HL-60/S4 treated with retinoic acid at 250 ng/mL for 4 days and 3 days (cell line): ENCODE data around the gene SLC5A10.
"Not testable (repeated sequence)": the region's sequence is repeated elsewhere in the genome, so short reads cannot be mapped to it uniquely, and the experiment has no call there.

Experiments
- in situ Hi-C: fragments of 300-500 bp; cut with MboI; formaldehyde crosslinking; loops from 2 replicates; pipeline ENCODE4 v1.7.0; 2022; ENCODE audit warnings: low sequenced_read_pairs

SLC5A10 gene

GRCh38 chr17:19017401-19017800 lies 65.4 kb downstream of the SLC5A10 start:
- in situ Hi-C loops, result no loop called here

GRCh38 chr17:19017804-19018599 lies 66.0 kb downstream of the SLC5A10 start:
- in situ Hi-C loops, result no loop called here

- in situ Hi-C loops, result no loop called here
Measured at GRCh38 chr17:19018600-19018950, 66.6 kb downstream of the SLC5A10 start.

- in situ Hi-C loops, result no loop called here
Measured at GRCh38 chr17:19019041-19019941, 67.3 kb downstream of the SLC5A10 start.

GRCh38 chr17:19020016-19020415 lies 68.1 kb downstream of the SLC5A10 start:
- in situ Hi-C loops, result no loop called here

- in situ Hi-C loops, result not testable (repeated sequence)
Measured at GRCh38 chr17:19021011-19021621, 69.2 kb downstream of the SLC5A10 start.

- in situ Hi-C loops, result no loop called here
Measured at GRCh38 chr17:19021622-19022083, 69.7 kb downstream of the SLC5A10 start.

GRCh38 chr17:19022128-19022527 lies 70.2 kb downstream of the SLC5A10 start:
- in situ Hi-C loops, result no loop called here

GRCh38 chr17:19022747-19023146 lies 70.8 kb downstream of the SLC5A10 start:
- in situ Hi-C loops, result no loop called here

- in situ Hi-C loops, result no loop called here
Measured at GRCh38 chr17:19023209-19023999, 71.4 kb downstream of the SLC5A10 start.

GRCh38 chr17:19024101-19025078 lies 72.4 kb downstream of the SLC5A10 start:
- in situ Hi-C loops, result no loop called here

- in situ Hi-C loops, result not testable (repeated sequence)
Measured at GRCh38 chr17:19028671-19029070, 76.7 kb downstream of the SLC5A10 start.

GRCh38 chr17:19029740-19030139 lies 77.8 kb downstream of the SLC5A10 start:
- in situ Hi-C loops, result not testable (repeated sequence)

GRCh38 chr17:19030771-19031449 lies 78.9 kb downstream of the SLC5A10 start:
- in situ Hi-C loops, result not testable (repeated sequence)

- in situ Hi-C loops, result not testable (repeated sequence)
Measured at GRCh38 chr17:19031729-19032128, 79.8 kb downstream of the SLC5A10 start.

- in situ Hi-C loops, result not testable (repeated sequence)
Measured at GRCh38 chr17:19032377-19032988, 80.5 kb downstream of the SLC5A10 start.

- in situ Hi-C loops, result not testable (repeated sequence)
Measured at GRCh38 chr17:19036186-19036585, 84.2 kb downstream of the SLC5A10 start.

GRCh38 chr17:19037547-19037946 lies 85.6 kb downstream of the SLC5A10 start:
- in situ Hi-C loops, result not testable (repeated sequence)
